Common myeloid progenitor, CD34-positive (primary cell): Measurements from ENCODE around the gene TRIM9.
"Not testable (repeated sequence)": the region's sequence is repeated elsewhere in the genome, so short reads cannot be mapped to it uniquely, and the experiment has no call there.

ENCODE experiments used
- CTCF ChIA-PET: fragments of 350-600 bp; sonication (Branson Sonifier 250); formaldehyde crosslinking; loops from one replicate; lab custom pipeline; 2021; ENCODE audit warnings: antibody characterized with exemption; lab: Charles Lee
- POLR2A ChIA-PET: fragments of 350-600 bp; sonication (Branson Sonifier 250); formaldehyde crosslinking; loops from one replicate; lab custom pipeline; 2021; ENCODE audit warnings: antibody characterized with exemption; lab: Charles Lee
- DNase-seq, 3 donors: peaks; one replicate each; pipeline versions ENCODE4 v3.0.0 to v3.0.0-alpha.2; 2013
- H3K27ac ChIP-seq, 2 experiments: 1 replicate in 1 of 2; 2 replicates in 1 of 2; pipeline ENCODE4 v1.7.0; 2013; ENCODE audit warnings: inconsistent platforms in 2 of 2, low read length in 2 of 2, mild to moderate bottlenecking in 2 of 2, low read depth in 1 of 2, moderate library complexity in 1 of 2; ENCODE audit not compliant: severe bottlenecking in 2 of 2, insufficient read depth in 1 of 2, poor library complexity in 1 of 2
- H3K27me3 ChIP-seq, 5 experiments: replicated peaks in 2 of 5; 1 replicate in 3 of 5; 2 replicates in 2 of 5; pipeline versions ENCODE4 v1.6.1 to v1.7.0; 2013; ENCODE audit warnings: low read length in 4 of 5, mild to moderate bottlenecking in 2 of 5, moderate library complexity in 2 of 5, inconsistent platforms in 1 of 5; ENCODE audit not compliant: insufficient read depth in 5 of 5, control insufficient read depth in 4 of 5
- H3K36me3 ChIP-seq, 4 experiments: 1 replicate in 2 of 4; 2 replicates in 2 of 4; pipeline versions ENCODE4 v1.6.1 to v1.7.0; 2013; ENCODE audit warnings: low read length in 3 of 4, control low read depth in 1 of 4, mild to moderate bottlenecking in 1 of 4; ENCODE audit not compliant: control insufficient read depth in 4 of 4, insufficient read depth in 4 of 4
- H3K4me1 ChIP-seq, 4 experiments: 1 replicate in 3 of 4; 2 replicates in 1 of 4; pipeline versions ENCODE4 v1.6.1 to v1.7.1; 2013; ENCODE audit warnings: low read length in 3 of 4, mild to moderate bottlenecking in 3 of 4, control low read depth in 1 of 4, inconsistent platforms in 1 of 4, moderate library complexity in 1 of 4; ENCODE audit not compliant: control insufficient read depth in 4 of 4, insufficient read depth in 4 of 4; ENCODE audit errors: control extremely low read depth in 1 of 4
- H3K4me3 ChIP-seq, 7 experiments: 1 replicate in 4 of 7; 2 replicates in 3 of 7; pipeline versions ENCODE4 v1.5.1 to v1.7.0; 2013; ENCODE audit warnings: mild to moderate bottlenecking in 7 of 7, low read length in 6 of 7, moderate library complexity in 6 of 7, inconsistent platforms in 2 of 7, low read depth in 2 of 7, control low read depth in 1 of 7; ENCODE audit not compliant: insufficient read depth in 4 of 7, control insufficient read depth in 1 of 7; ENCODE audit errors: extremely low read depth in 1 of 7
- H3K9me3 ChIP-seq, 5 experiments: 1 replicate in 4 of 5; 2 replicates in 1 of 5; pipeline versions ENCODE4 v1.6.1 to v1.7.1; 2013; ENCODE audit warnings: low read length in 4 of 5, mild to moderate bottlenecking in 2 of 5, inconsistent platforms in 1 of 5, low read depth in 1 of 5, moderate library complexity in 1 of 5; ENCODE audit not compliant: control insufficient read depth in 4 of 5, insufficient read depth in 2 of 5; ENCODE audit errors: control extremely low read depth in 1 of 5
- WGBS: methylation state at CpG from one replicate; pipeline ENCODE4 v1.1.5; 2013; ENCODE audit not compliant: insufficient coverage; 5-methylcytosine and 5-hydroxymethylcytosine counted together

TRIM9 gene

DNA sequence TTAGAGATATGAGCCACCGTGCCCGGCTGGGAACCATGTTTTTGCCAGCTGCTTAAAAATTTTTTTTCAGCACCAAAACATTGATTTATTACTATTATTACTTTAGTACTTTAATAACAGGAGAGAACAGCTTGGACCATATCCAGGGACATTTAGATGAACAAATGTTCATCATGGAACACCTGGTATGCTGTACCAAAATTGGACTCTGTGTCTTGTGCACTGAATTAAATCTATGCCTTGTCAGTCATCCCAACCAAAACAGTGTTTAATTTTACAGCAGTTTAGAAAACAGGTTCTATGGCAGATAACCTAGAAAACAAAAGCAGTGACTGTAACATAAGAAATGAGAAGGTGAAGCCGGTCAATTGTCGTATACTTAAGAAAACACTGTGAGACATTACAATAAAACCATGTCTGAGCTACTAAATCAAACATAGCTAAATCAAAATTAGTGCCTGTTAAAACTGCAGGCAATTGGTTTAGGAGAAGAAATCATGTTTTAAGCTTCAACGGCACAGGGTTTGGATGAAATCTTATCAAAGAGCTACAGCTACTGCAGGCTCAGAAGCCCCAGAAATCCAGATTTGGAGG lies 92.4 kb downstream of the TRIM9 start:
- no CpG with 5 or more reads among the region's 5 CpGs for WGBS

DNA sequence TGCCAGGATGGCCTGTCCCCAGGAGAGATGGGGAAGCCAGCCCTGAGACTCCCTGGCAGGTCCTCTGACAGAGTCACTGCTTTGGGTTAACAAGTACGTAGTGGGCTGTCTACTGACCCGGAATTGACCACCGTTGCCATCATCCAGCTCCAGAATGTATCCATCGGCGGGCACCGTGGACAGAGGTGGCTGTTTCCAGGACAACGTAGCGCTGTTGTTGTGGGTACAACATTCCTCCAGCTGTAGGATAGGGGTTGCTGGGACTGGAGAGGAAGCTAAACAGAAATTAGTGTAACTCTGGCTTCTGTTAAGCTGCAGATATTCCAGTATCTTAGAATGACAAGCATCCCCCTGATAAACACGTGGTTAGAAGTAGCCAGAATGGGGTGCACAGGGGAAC lies 94.3 kb downstream of the TRIM9 start:
- Histone ChIP-seq H3K4me3 (no peak overlapping the region), H3K27me3 (no peaks in the 10 kb centered on the region), H3K4me1 (no peaks in the 10 kb centered on the region), H3K27ac (no peak overlapping the region), H3K36me3 (no peaks in the 10 kb centered on the region), H3K9me3 (no peaks in the 10 kb centered on the region)
- POLR2A ChIA-PET = no interaction called here
- CTCF ChIA-PET = no interaction called here
- WGBS = 93% methylated on average over 8 of the region's 9 CpGs
- peak in 2 of 3 donors; percentile 10 to 40 for DNase-seq

More for the DNA sequence above, 92.4 kb downstream of the TRIM9 start:
- ChIA-PET POLR2A (no interaction called here), CTCF (no interaction called here)
- Histone ChIP-seq H3K4me1 (peaks cover 0 to 4% (median 0%) of the 10 kb centered on the region in 4 experiments), H3K4me3 (no peak overlapping the region), H3K27ac (no peak overlapping the region), H3K9me3 (no peaks in the 10 kb centered on the region), H3K27me3 (no peaks in the 10 kb centered on the region), H3K36me3 (no peaks in the 10 kb centered on the region)
- DNase-seq = no peak

DNA sequence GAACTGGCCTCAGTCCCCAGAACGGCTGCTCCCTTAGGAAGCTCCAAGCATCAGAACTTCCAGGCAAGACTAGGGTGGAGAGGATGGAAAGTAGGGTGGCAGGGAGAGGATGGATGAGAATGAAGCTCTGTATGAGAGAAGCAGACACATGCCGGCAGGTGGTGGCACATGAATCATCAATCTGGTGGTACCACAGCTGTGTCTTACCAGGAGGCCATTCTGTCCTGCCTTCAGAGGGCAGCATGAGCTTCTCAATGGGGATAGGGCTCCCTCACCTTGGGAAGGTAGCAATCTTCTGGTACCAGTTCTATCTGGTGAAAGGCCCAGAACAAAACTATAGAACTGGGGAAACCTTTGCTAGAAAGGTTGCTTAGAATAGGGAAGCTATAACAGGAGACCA lies 95.2 kb downstream of the TRIM9 start:
- POLR2A ChIA-PET = no interaction called here
- 100% methylated on average over 2 of the region's 2 CpGs for WGBS
- DNase-seq = no peak
- H3K27me3 ChIP-seq = no peaks in the 10 kb centered on the region
- no peaks in the 10 kb centered on the region for H3K36me3 ChIP-seq
- CTCF ChIA-PET = interaction anchor here (0.6 kb wide), 1 partner anchor 683 kb away, joined by 3 read pairs; no protein-coding TSS in a partner anchor
- no peaks in the 10 kb centered on the region for H3K9me3 ChIP-seq
- H3K4me1 ChIP-seq = no peaks in the 10 kb centered on the region
- no peak overlapping the region for H3K27ac ChIP-seq
- no peak overlapping the region for H3K4me3 ChIP-seq

DNA sequence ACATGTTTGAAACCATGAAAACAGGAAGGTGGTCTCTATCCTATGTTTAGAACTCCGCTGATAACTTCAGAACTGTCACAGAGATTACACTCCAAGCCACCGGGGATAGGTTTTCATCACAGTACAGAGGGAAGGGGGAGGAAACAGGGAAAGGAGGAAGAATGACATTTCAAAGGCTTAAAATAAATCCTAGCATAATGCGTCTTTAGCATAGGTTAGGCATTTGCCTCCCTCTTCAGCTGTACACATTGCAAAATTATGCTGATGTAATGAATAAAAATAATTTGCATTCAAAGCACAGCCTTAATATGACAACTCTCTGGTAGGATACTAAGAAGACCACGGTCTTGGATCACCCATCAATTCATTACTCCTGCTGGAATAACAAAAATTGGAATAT lies 96.3 kb downstream of the TRIM9 start:
- POLR2A ChIA-PET = no interaction called here
- WGBS = 93% methylated on average over 3 of the region's 4 CpGs
- no peak for DNase-seq
- H3K4me1 ChIP-seq = no peaks in the 10 kb centered on the region
- H3K27me3 ChIP-seq = no peaks in the 10 kb centered on the region
- H3K36me3 ChIP-seq = no peaks in the 10 kb centered on the region
- H3K9me3 ChIP-seq = no peaks in the 10 kb centered on the region
- no peak overlapping the region for H3K4me3 ChIP-seq
- H3K27ac ChIP-seq = no peak overlapping the region
- CTCF ChIA-PET = no interaction called here

DNA sequence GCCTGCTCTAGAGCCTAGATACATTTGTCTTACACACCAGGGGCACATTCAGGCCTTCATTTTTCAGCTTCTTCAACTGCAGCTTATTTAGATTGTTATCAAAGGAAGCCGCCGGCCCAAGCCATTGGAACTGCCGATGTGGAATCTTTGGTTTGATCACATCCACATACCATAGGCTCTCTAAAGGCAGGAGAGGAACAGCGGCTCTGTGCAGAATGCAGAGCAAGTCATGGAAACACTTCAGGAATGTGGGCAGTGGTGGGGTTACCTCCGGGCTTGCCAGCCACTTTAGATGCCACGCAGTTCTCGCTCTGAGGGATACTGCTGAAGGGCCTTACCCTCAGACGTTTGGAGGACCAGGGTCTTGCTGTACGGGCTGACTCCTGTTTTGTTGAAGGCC lies 97.2 kb downstream of the TRIM9 start:
- Histone ChIP-seq H3K9me3 (no peaks in the 10 kb centered on the region), H3K4me1 (no peaks in the 10 kb centered on the region), H3K4me3 (no peak overlapping the region), H3K36me3 (no peaks in the 10 kb centered on the region), H3K27me3 (no peaks in the 10 kb centered on the region), H3K27ac (no peak overlapping the region)
- no peak for DNase-seq
- 96% methylated on average over 7 of the region's 9 CpGs for WGBS
- CTCF ChIA-PET = no interaction called here
- POLR2A ChIA-PET = no interaction called here

DNA sequence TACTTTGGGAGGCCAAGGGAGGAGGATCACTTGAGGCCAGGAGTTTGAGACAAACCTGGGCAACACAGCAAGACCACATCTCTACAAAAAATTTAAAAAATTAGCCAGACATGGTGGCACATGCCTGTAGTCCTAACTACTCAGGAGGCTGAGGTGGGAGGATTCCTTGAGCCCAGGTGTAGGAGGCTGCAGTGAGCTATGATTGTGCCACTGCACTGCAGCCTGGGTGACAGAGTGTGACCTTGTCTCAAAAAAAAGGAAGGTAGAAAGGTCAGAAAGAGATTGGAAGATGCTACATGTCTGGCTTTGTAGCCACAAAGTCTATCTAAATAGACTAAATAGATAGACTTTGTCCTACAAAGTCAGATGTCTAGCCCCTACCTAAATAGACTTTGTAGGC lies 100.7 kb downstream of the TRIM9 start:
- DNase-seq, H3K27me3 ChIP-seq, H3K36me3 ChIP-seq, H3K27ac ChIP-seq, H3K4me1 ChIP-seq, CTCF ChIA-PET, POLR2A ChIA-PET, H3K9me3 ChIP-seq, H3K4me3 ChIP-seq: not testable (repeated sequence)

DNA sequence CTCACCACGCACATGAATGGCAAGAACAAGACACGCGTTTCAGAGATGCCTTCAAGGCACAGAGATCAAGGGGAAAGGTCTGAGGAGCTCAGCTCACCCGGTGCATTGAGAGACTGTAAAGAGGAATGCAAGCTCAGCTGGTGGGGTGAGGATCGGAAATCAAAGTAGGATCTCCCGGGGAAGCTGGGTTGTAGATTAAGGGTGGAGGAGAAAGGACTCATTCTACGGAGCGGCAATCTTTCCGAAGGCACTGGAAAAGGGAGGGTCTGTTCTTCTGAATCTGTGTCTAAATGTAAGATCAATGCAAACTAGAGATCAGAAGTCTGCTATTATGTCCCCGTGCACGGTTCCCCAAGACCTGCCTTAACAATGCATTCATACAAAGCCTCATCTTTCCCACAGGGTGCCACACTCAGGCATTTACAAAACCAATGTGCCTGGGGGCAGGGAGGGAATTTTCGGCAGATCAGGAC lies 109.0 kb downstream of the TRIM9 start:
- Histone ChIP-seq H3K4me1 (peaks cover 0 to 6% (median 0%) of the 10 kb centered on the region in 4 experiments), H3K4me3 (no peak overlapping the region), H3K27ac (no peak overlapping the region), H3K27me3 (no peaks in the 10 kb centered on the region), H3K9me3 (no peaks in the 10 kb centered on the region), H3K36me3 (no peaks in the 10 kb centered on the region)
- no peak for DNase-seq
- ChIA-PET CTCF (no interaction called here), POLR2A (no interaction called here)
- WGBS = 95% methylated on average over 3 of the region's 12 CpGs
